ENCODE data around the gene ABCF2.

Gene ABCF2

GRCh38 chr7:151175047-151175792 is 51.8 kb downstream of the ABCF2 start:
- in situ Hi-C loops (cut with MboI; ENCODE audit: low sequenced_read_pairs): no loop called here

- in situ Hi-C loops (cut with MboI; ENCODE audit: low sequenced_read_pairs): no loop called here
Observed at GRCh38 chr7:151174246-151175046, 52.6 kb downstream of the ABCF2 start.

- in situ Hi-C loops (cut with MboI; ENCODE audit: low sequenced_read_pairs): no loop called here
Observed at GRCh38 chr7:151173386-151174245, 53.4 kb downstream of the ABCF2 start.

DNA sequence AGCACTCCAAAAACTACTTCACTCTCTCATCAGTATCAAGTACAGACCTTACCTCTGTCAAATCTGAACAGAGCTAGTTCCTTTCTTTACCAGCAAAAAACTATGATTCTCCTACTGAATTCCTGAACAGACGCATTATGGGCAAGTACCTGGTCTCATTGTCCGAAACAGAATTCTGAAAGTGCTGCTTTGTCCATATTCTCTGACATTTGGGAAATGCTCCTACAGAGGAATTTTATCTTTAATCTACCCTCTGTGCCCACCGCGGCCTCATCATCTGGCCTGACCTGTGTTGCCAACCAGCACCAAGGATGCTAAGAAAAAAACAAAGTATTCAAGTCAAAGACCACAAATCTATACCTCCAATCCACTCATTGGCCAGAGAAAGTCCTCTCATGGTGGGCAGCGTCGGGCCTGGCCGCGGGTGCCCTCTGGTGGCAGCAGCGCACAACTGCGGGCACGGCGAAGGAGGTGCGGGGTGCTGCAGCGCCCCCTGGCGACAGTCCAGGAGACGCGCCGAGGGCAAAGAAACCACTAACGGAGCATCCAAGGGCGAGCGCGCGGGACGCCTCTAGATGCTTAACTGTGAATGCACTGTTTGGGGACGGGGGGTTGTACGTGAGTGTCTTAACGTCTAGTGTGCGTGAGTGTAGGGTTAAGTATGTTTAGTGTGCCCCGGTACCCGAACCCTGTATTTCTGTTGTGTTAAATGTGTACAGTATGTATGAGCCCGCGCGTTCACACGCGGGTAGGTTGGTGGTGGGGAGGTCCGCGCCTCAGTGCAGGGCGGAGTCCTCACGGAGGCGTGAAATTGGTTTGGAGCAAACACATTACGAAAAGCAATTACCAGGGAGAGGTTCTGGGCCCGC is 54.5 kb downstream of the ABCF2 start:
- in situ Hi-C loops (cut with MboI; ENCODE audit: low sequenced_read_pairs): no loop called here

DNA sequence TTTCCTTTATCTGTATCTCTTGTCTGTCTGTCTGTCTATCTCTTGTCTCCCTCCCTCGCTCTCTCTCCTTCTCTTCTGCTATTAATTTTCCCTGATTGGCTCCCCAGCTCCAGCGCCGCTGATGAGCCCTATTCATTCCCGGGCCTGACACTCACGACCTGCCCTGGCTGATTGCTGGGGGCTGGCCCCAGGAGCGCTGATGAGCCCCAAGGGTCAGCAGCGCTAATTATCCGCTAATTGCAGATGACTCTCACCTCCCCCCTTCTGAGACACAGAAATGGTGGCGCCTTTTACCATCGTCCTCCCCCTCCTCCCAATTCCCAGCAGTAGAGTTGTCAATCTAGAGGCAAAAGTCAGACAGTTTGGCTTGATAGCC is 58.2 kb downstream of the ABCF2 start:
- in situ Hi-C loops (cut with MboI; ENCODE audit: low sequenced_read_pairs): no loop called here

DNA sequence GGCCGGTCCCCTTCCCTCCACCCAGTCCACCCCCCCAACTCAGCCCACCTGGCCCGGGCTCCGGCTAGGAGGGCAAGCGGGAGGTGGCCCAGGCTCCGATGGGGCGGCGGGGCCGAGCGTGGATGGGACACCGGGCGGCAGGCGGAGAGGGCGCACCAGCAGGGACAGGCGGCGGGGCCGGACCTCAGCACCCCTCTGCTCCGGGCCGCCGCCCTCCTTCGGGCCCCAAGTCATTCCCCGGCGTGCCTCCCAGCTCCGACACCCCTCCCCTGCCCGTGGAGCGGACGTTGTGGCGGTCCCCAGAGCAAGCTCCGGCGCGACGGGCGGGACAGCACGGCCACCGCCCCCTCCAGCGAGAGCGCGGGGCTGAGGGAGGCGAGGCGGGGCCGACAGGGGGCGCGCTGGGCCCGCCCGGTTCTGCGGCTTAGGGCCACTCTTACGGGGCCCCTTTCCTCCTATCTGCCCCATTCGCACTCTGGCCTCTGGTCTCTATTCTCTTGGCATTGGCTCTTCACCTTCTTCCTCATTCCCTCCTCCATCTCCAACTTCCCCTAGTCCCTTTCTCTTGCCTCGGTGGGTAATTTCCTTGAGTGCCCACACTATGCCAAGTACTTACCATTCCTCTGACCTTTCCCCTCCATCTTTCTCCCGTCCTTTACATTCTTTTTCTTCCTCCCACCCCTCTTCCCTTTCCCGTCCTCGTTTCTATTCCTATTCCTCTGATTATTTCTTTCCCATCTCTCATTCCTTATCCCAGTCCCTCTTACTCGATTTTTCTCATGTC is 58.8 kb downstream of the ABCF2 start:
- in situ Hi-C loops (cut with MboI; ENCODE audit: low sequenced_read_pairs): no loop called here

GRCh38 chr7:151167197-151167961 is 59.6 kb downstream of the ABCF2 start, which contains the start of gene GBX1:
Gene GBX1 (minus strand): TSS chr7:151167694. CDS start chr7:151167548, 146 bp downstream.
- in situ Hi-C loops (cut with MboI; ENCODE audit: low sequenced_read_pairs): no loop called here

- in situ Hi-C loops (cut with MboI; ENCODE audit: low sequenced_read_pairs): no loop called here
Observed at GRCh38 chr7:151166629-151167196, 60.3 kb downstream of the ABCF2 start.
